Fibroblast of skin of right biceps (primary cell): Measurements from ENCODE around the gene COL27A1.

ENCODE experiments used
- DNase-seq: peaks from one replicate; pipeline ENCODE4 v3.0.0-alpha.2; 2013

Gene COL27A1

DNA sequence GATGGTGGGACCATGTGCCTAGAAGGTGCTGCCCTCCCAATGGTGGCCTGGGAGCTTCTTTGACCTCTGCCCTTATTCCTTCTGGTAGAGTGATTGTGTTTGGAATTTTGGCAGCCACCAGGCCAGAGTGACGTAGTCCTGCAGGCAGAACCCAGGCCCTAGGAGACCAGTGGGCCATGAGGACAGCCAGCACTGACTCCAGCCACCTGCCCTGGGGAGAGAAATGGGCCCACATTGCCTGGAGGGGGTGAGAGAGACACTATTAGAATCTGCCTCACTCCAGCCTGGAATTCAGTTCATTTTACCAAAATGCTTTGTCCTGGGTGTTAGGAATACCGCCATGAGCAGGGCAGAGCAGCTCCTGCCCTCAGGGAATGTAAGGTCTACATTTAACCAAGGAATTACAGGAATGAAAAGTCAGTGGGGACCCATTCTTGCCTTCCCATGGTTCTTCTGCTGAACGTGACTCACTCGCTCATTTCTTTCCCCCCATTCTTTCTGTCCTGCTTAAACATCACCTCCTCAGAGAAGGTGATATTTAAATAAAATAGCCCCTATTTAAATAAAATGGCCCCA is 5.5 kb upstream of the COL27A1 start:
- DNase-seq, result no peak

DNA sequence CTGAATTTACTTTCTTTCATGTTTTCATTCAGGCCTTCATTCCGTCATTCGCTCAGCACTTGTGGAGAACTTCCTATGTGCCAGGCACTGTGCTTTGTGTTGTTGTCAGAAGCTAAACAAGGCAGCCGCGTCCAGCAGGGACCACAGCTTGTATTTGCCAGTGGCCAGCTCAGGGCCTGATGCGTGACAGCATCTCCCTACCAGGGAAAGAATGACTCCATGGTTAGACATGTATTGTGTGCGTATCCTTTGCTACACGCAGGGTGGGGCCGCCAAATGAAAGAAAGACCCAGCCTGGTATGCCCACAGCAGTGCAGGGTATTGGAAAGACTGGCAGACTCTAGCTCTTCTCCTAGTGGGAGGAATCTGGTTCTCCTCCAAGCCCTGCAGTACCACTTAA is 4.7 kb upstream of the COL27A1 start:
- no peak for DNase-seq

DNA sequence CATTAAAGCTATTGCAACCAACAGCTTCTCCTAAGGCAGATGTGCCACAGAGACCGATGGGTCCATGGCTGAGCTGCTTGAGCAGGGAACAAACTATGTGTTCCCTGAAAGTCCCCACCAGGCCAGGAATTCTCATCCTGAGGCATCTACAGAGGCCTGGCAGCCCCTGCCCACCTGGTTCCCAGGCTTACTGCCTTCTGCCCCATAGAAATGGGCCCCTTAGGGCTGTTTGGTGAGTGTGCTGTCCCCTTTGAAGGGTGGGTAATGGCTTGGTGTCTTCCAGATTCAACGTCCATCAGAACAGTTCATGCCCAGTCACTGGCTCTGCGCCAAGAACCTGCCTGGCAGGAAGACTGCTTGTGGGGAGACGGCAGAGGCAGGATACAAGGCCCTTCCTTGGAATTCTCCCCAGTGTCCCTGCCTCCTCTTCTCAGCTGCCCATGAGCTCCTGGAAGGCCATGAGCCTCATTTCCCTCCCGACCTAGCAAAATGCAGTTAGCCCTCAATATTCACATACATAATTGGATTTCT is 3.8 kb upstream of the COL27A1 start:
- no peak for DNase-seq

DNA sequence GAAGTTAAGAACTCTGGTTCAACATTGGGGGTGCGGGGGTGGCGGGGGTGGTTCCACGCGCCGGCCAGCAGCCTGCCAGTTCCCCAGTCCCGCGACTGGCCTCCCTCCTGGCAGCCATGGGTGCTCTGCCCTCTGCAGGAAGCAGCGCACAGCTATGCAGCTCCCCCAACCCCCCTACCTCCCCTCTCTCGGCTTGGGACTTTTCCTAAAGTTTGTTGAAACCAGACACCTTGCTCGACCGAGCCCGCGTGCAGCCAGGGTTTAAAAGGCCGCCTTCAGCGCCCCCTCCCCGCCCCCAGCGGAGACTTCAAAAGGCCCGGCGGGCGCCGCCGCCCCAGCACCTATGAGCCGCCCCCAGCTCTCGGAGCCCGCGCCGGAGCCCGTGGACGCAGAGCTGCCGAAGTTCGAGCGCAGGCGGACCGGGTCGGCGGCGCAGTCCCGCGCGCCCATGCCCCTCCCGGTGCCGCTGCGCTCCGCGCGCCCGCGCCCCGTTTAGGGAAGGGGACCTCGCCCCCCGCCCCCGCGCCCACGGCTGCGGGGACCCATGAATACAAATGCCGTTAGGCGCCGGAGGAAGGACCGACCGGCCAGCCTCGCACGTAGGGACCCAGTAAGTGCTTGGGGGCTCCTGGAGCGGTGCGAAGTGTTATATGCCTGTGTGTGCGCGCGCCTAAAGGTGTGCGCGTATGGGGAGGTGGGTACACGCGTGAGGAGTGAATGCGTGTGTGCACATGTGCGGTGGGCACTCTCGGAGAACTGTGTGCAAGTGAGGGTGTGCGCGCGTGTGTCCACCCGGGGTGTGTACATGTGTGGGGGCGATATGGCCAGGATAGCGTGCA is 1.4 kb upstream of the COL27A1 start:
- DNase-seq, result peak; percentile 46

DNA sequence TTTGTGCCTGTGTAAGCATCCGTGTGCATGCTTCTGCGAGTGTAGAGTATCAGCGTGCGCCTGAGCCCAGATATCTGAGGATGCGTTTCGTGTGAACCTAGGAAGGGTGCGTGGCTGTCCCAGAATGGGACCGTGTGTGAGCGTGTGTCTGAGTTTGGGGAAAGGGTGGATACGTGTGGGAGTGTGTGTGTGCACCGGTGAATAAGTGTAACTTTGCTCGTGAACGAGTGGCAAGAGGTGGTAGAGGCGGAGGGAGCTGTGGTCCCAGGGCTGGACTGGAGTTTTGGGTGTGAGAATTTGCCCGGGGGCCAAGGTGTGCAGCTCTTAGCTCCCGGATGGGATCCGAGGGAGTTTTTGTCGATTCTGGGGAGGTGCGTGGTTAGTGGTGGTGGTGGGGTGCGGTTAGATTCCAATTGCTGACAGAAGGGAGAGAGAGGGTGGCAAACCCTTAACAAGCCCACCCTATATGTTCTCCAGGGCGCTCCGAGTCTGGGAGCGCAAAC is 686 bp upstream of the COL27A1 start:
- DNase-seq, result no peak

DNA sequence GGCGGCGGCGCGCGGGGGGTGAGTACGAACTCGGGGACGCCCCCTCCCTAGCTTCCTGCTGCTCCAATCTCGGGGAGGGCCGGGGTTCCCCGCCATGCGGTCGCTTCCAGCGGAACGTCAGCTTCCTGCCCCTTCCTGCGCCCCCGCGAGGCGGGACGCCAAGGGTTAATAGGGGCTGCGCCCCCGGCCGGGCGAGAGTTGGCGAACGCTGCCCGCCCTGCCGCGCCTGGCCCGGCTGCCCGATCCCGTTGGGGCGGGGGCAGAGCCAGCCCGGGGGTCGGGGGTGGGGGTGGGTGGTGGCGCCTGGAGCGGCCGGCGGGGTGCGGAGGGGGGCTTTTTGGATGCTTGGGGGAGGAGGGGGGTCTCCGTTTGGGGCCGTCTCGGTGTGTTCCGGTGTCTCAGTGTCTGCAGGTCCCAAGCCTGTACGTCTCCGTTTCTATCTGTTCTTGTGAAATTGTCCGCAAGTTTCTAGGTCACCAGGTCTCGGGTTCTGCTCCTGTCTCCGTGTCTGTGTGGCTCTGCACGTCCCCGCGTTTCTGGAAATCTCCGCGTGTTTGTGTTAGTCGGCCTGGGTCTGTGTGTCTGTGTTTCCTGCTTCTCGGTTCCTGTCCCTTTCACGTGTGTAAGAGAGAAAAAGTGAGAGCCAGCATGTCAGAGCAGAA is 789 bp downstream of the COL27A1 start:
- peak; percentile 23 for DNase-seq

DNA sequence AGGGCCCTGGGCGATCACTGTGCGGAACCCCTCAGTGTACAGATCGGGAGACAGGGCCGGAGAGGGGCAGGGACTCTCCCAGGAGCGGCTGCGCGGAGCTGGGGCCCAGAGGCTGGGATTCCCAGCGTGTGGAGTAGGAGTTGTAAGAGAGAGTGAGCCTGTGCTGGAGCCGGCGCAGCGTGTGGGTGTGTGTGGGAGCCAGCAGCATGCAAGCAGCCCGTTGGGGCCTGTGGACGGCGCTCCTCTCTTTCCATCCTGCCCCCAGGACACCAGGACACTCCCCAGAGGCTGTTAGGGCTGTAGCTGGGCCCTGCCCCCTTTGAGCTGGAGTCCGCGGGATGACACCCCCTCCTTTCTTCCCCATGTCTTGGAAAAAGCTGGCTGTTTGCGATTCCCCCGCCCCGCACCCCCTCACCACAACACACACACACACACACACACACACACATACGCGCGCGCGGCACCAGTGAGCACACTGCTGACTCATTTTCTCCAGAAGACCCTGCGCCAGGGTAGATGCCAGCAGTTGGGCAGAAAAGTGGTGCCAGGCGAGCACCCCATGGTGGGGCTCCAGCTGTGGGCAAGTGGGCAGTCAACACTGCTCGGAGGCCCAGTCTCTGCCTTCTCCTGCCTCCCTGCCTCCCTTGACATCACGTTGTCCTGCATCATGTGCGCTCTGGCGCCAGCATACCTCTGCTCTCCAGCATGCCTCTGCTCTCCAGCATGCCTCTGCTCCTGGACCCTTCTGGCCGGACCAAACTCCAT is 1.5 kb downstream of the COL27A1 start:
- DNase-seq, result peak; percentile 87

DNA sequence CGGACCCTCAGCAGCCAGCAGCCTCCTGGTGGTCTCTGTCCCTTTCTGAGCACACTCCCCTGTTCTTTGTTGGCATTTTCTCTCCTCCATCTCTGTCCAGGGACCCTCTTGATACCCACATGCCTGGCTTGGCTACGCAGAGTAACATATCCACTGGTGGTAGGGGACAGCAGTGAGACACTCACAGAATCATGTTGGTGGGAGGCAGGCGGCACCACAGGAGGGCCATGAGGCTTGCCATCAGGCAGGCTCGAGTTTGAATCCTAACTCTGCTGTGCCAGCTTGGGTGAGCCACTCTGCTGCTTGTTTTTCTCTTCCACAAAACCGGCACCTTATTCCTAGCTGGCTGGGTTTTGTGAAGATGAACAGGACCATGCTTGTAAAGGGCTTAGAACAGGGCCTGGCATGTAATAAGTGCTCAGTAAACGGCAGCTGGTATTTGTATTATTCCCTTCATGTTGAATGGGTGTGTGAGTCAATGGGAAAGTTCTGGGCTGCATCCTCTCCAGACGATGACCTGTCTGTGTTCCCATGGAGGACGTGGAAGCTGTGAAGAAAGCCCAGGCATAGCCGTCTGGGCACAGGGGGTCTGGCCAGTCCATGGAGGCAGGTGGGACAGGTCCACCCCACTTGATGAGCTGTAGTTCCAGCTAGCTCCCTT is 2.3 kb downstream of the COL27A1 start:
- DNase-seq, result peak; percentile 46

DNA sequence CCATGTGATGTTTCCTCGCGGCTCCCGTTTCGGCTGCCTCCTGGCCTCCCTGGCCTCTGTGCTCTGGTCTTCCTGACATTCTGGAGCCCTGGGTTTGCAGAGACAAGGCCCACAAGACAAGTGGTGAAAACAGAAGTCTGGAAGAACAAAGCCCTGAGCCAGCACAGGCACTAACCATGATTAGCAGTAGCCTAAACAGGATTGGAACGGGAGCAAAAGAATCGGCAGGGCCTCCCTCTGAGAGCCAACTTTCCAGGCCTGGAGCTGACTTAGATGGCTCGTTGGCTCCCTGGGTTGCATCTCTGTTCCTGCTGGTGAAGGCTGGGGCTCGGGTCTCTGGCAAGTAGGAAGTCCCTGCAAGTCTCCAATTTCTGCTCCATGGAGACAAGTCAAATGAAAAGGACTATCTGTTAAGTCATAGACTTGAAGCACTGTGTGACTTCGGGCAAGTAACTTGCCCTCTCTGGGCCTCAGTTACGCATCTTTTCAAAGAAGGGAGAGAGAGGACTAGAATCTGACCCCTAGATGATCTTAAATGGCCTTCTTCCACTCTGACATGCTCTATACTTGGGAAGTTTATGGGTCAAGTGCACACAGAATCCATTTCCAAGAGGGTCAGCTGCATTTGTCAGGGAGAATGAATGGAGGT is 3.3 kb downstream of the COL27A1 start:
- DNase-seq, result no peak

DNA sequence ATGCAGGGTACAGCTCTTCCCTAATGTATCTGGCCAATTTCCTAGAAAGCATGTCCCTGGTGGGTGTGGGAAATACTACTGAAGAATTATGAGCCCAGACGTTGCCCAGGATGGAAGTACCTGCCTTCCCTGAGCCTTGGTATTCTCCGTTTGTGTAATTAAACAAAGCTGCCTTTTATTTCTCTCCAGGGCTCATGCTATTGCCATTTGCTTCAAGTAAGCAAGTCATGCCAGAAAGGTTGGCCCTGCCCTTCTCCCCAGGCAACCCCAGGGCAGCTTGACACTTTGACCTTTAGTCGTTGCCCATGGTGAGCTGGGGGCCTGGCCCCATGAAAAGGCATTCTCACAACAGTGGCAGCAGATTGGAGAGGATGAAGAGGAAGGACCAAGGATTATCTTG is 4.4 kb downstream of the COL27A1 start:
- DNase-seq, result no peak

DNA sequence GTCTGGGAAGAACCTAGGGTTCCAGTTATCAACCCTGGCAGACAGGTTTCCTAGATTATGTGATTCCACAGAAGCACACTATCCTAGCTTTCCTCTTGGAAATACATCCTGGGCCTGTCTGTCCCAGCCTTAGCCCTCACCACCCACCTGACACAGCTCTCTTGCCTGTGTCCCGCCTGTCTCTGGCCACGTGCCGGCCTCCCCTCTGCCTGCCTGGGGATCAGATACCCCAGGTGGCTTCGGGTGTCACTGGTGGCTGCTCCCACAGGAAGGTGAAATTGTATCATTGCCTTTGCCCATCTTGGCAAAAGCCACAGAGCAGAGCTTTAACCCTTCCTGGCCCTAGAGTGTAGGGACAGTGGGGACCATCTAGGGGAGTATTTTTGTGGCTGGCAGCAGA is 6.2 kb downstream of the COL27A1 start:
- DNase-seq, result no peak

DNA sequence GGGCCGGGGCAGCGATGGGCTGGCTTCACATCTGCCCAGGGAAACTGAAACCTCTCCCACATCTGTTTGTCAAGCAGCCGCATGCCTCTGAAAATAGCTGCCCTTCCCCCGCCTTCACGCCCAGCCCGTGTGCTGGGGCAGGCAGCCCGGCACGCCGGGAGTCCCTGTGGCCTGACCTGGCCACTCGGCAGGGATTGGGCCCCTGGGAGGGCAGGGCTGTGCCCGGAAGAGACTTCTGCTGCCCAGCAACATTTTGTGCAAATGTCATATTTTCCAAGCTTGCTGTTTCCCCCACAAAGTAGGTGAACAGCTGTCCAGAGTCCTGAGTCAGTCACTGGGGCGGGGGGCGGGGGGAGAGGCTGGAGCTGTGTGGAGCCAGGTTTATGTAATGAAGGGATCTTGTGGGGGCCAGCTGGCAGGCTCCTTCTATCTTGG is 8.2 kb downstream of the COL27A1 start:
- DNase-seq, result peak; percentile 53

DNA sequence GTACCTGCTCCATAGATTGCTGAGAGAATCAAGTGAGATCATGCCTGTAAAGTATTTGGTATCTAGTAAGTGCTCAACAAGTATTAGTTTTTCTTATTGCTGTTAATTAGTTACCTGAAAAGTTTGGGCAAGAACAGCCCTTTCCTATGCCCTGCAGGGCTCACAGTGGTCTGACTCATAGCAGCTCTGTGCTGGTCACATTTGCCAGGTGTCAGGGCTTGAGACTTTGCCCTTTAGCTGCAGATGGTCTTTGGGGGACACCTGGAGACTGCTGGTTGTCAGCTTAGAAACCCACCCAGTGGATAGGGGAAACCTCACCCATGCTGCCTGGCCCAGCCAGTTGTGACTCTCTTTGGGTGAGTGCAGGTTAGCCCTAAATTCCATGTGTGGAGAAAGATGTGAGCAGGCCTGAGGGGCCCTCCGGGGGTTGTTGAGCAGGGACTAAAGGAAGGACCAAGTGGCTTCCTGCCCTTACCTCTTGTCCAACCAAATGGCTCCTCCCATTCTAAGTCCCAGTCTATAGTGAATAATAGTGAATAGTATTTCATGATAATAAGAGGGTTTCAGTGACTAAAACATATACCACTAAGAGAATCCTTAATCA is 9.0 kb downstream of the COL27A1 start:
- DNase-seq, result no peak

DNA sequence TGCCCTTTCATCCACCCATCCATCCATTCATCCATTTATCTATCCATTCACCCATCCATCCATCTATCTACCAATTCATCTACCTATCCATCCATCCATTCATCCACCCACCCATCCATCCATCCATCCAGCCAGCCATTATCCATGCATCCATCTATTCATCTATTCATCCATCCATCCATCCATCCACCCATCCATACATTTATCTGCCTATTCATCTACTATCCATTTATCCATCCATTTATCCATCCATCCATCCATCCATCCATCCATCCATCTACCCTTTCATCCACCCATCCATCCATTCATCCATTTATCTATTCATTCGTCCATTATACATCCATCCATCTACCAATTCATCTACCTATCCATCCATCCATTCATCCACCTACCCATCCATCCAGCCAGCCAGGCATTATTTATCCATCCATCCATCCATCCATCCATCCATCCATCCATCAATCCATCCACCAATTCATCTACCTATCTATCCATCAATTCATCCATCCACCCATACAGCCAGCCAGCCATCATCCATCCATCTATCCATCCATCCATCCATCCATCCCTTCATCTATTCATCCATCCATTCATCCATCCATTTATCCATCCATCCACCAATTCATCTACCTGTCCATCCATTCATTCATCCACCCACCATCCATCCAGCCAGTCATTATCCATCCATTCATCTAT is 10.2 kb downstream of the COL27A1 start:
- DNase-seq, result no peak

DNA sequence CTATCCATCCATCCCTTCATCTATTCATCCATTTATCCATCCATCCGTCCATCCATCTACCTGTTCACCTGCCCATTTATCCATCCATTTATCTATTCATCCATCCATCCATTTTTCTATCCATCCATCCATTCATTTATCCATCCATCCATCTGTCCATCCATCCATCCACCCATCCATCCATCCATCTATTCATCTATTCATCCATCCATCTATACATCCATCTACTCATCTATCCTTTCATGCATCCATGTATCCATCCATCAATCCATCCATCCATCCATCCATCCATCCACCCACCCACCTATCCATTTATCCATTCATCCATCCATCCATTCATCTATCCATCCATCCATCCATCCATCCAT is 10.8 kb downstream of the COL27A1 start:
- DNase-seq, result no peak

DNA sequence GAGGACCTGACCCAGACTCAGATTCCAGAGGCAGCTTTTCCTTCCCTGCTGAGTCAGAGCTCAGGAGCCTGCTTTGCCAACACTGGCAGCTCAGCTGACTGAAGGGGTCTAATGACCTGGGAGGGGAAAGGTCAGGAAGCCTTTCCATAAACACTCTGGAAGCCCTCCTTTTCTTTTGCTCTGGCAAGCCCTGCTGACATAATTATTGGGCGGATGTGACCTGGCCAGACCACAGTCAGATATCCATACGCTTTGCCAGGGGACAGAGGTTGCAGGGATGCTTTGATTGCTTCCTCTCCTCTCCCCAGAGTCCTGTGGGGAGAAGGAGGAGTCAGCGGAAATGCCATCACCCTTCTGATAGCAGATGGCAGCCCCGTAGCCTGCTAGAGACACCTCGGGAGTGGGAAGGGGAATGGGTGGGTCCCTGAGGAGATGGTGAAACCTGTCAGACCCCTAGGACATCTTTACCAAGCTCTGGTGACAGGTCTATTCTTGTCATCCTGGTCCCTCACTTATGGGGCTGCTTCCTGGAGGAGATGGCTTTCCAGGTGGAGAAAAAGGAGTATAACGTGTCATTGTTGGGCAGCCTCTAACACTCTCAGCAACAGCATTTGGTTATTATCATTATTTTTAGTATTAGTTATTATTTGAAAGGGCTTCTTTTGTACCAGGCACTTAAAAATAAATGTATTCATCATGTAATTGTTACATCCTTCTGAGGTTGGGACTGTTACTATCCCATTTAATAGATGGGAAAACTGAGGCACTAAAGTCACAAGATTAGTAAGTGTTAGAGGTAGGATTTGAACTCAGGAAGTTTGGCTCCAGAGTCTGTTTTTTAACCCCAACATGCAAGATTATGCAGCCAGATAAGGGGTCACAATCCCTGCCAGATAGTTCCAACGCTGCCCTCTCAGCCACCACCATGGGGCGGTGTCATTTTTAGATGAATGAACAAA is 11.6 kb downstream of the COL27A1 start:
- peak; percentile 22 for DNase-seq

DNA sequence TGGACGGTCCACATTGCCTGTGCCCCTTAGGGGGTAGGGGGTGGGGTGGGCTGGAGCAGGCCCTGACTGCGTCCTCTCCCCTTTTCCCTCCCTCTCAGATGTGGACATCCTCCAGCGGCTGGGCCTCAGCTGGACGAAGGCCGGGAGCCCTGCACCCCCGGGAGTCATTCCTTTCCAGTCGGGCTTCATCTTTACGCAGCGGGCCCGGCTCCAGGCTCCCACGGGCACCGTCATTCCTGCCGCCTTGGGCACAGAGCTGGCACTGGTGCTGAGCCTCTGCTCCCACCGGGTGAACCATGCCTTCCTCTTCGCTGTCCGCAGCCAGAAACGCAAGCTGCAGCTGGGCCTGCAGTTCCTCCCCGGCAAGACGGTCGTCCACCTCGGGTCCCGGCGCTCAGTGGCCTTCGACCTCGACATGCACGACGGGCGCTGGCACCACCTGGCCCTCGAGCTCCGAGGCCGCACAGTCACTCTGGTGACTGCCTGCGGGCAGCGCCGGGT is 12.3 kb downstream of the COL27A1 start:
- DNase-seq, result no peak

DNA sequence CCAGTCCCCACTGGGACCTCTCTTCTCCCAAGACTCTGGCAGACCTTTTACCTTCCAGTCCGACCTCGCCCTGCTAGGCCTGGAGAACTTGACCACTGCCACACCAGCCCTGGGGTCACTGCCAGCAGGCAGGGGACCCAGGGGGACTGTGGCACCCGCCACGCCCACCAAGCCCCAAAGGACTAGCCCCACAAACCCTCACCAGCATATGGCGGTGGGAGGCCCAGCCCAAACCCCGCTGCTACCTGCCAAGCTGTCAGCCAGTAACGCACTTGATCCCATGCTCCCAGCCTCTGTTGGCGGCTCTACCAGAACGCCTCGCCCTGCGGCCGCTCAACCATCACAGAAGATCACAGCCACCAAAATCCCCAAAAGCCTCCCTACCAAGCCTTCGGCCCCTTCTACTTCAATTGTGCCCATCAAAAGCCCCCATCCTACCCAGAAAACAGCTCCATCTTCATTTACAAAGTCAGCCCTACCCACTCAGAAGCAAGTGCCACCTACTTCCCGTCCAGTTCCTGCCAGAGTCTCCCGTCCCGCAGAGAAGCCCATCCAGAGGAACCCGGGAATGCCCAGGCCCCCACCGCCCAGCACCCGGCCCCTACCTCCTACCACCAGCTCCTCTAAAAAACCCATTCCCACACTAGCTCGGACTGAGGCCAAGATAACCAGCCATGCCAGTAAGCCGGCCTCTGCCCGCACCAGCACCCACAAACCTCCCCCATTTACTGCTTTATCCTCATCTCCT is 13.1 kb downstream of the COL27A1 start:
- DNase-seq, result no peak
